Activated CD4-positive, alpha-beta memory T cell treated with anti-CD3 and anti-CD28 coated beads for 36 hours (primary cell): ENCODE results near the gene UBE3C. TPM values are rescaled to one million over a fixed set of nuclear protein-coding genes. Genes with fewer than 3 reads are reported as not detected.

ENCODE experiments used
- CTCF ChIA-PET: fragments of 350-600 bp; sonication (Branson Sonifier 250); formaldehyde crosslinking; loops from one replicate; lab custom pipeline; 2021; ENCODE audit warnings: antibody characterized with exemption, inconsistent platforms; lab: Charles Lee
- POLR2A ChIA-PET: fragments of 350-600 bp; sonication (Branson Sonifier 250); formaldehyde crosslinking; loops from one replicate; lab custom pipeline; 2021; ENCODE audit warnings: antibody characterized with exemption; lab: Charles Lee
- DNase-seq: peaks from one replicate; pipeline ENCODE4 v3.0.0-alpha.2; 2020
- H3K27ac Mint-ChIP-seq: one replicate; pipeline ENCODE4 v1.8.0; 2021; ENCODE audit warnings: mixed read lengths
- H3K27me3 Mint-ChIP-seq: one replicate; pipeline ENCODE4 v1.8.0; 2021; ENCODE audit warnings: mixed read lengths
- H3K36me3 Mint-ChIP-seq: one replicate; pipeline ENCODE4 v1.8.0; 2021; ENCODE audit warnings: mixed read lengths
- H3K4me1 Mint-ChIP-seq: one replicate; pipeline ENCODE4 v1.8.0; 2021; ENCODE audit warnings: low read depth, mixed read lengths
- H3K4me3 Mint-ChIP-seq: one replicate; pipeline ENCODE4 v1.8.0; 2021; ENCODE audit warnings: mild to moderate bottlenecking, mixed read lengths
- H3K9me3 Mint-ChIP-seq: one replicate; pipeline ENCODE4 v1.8.0; 2021; ENCODE audit warnings: mixed read lengths
- intact Hi-C: fragments of 100-400 bp; cut with micrococcal nuclease; formaldehyde crosslinking; loops from one replicate; pipeline ENCODE4 v1.15.1; 2023
- total RNA-seq, 2 experiments: library from RNA; stranded (reverse); gene quantifications; one replicate each; pipeline ENCODE4 v1.2.3, GENCODE V29; 2021

The UBE3C gene
- total RNA-seq, 2 experiments from 2014 or later = 59.8 to 59.9 TPM

DNA sequence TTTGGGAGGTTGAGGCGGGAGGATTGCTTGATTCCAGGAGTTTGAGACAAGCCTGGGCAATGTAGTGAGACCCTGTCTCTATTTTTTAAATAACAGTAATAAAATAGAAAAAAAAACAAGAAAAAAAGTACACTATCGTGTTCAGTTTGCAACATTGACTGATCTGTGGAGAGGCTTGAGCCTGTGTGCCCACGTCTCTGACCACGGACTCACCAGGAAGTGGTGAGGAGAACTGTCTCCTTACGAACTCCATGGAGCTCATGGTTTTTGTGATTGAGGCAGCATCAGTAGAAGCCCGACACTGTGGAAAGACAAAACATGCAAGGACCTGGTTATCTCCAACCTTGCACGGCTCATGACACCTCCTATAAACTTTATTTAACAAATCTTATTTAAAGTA is 174.2 kb downstream of the UBE3C start:
- Mint-ChIP-seq H3K27ac (no peak overlapping the region), H3K9me3 (no peaks in the 10 kb centered on the region), H3K4me1 (peaks cover 12% of the 10 kb centered on the region), H3K27me3 (no peaks in the 10 kb centered on the region), H3K36me3 (no peaks in the 10 kb centered on the region), H3K4me3 (no peak overlapping the region)
- ChIA-PET CTCF (no interaction called here), POLR2A (no interaction called here)
- no peak for DNase-seq
- intact Hi-C loops = no loop called here

DNA sequence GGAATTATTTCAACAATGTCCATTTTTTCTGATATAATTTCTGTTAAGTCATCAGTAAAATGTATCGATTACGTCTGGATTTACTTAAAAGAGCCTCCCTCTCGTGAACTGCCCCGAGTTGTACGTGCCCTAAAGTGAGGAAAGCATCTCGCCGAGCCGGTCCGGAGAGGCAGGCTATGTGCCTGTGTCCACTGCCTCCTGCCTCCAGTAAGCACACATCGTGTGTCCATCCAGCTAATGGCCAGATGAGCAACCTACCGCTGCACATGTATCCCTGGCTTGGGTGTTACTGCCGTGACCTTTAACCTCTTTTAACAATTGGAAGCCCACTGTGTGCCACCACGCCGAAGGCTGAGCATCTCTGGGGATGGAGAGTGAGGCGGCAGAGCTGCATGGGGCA is 174.9 kb downstream of the UBE3C start:
- intact Hi-C loops = no loop called here
- H3K4me1 Mint-ChIP-seq = peaks cover 19% of the 10 kb centered on the region
- no peaks in the 10 kb centered on the region for H3K9me3 Mint-ChIP-seq
- no peak overlapping the region for H3K27ac Mint-ChIP-seq
- H3K27me3 Mint-ChIP-seq = no peaks in the 10 kb centered on the region
- no peaks in the 10 kb centered on the region for H3K36me3 Mint-ChIP-seq
- DNase-seq = no peak
- POLR2A ChIA-PET = no interaction called here
- CTCF ChIA-PET = no interaction called here
- H3K4me3 Mint-ChIP-seq = no peak overlapping the region

DNA sequence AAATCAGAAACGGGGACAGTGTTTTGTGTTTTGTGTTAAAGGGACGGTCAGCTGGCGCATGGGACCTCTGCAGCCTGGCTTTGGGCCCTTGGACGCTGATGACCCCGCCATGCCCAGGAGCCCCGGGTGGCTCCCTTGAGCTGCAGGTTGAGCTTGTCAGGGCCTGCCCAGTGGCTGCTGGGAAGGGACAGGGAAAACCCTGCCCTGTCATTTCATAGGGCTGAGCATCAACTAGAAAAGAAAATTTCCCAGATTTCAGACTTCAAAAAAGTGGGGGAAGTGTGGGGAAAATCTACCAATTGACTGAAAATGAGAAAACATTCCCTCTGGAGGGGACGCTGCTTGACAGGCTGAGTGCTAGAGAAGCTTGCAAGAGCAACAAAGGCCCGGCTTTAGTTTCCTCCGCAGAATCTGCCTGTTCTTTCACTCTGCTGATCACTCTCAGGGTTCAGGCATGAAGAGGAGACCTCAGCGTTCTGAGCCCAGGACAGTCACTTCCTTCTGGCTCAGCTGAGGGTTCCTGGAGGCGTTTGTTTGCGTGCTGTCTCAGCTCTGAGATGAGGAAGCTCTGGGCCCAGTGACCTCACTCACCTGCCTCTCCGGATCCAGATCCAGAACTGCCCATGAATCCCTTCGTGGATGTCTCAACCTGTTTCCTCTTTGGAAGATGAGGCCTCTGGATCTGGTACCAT is 179.4 kb downstream of the UBE3C start:
- ChIA-PET POLR2A (interaction anchor here (1.2 kb wide), 1 partner anchor 15 kb away, joined by 3 read pairs; no protein-coding TSS in a partner anchor), CTCF (no interaction called here)
- peak overlapping the region; percentile 14 for H3K27ac Mint-ChIP-seq
- H3K4me1 Mint-ChIP-seq = peaks cover 10% of the 10 kb centered on the region
- intact Hi-C loops = no loop called here
- H3K9me3 Mint-ChIP-seq = no peaks in the 10 kb centered on the region
- no peaks in the 10 kb centered on the region for H3K27me3 Mint-ChIP-seq
- H3K4me3 Mint-ChIP-seq = no peak overlapping the region
- DNase-seq = peak; percentile 59
- no peaks in the 10 kb centered on the region for H3K36me3 Mint-ChIP-seq

Other genes with a start within 250 kb of the UBE3C start
- gene LMBR1, start 245.7 kb upstream of the UBE3C start, total RNA-seq = 10 to 100 TPM; 36.6 to 37.8 TPM
- gene NOM1, start 189.2 kb upstream of the UBE3C start, total RNA-seq = 10 to 100 TPM; 29.2 to 31.3 TPM
- gene MNX1, start 128.3 kb upstream of the UBE3C start, total RNA-seq = not detected
- 10 to 100 TPM; 90.7 to 97.2 TPM for gene DNAJB6, start 198.1 kb downstream of the UBE3C start, total RNA-seq